ENCODE data around the gene SCNN1B. TPM values are rescaled to one million over a fixed set of nuclear protein-coding genes. Genes with fewer than 3 reads are reported as not detected.
A peak's percentile ranks its signal among the peaks of the same experiment; 100 is the strongest.
"Not testable (repeated sequence)": the region's sequence is repeated elsewhere in the genome, so short reads cannot be mapped to it uniquely, and the experiment has no call there.

Gene SCNN1B
- total RNA-seq, 2 donors from 2014 or later: not detected

DNA sequence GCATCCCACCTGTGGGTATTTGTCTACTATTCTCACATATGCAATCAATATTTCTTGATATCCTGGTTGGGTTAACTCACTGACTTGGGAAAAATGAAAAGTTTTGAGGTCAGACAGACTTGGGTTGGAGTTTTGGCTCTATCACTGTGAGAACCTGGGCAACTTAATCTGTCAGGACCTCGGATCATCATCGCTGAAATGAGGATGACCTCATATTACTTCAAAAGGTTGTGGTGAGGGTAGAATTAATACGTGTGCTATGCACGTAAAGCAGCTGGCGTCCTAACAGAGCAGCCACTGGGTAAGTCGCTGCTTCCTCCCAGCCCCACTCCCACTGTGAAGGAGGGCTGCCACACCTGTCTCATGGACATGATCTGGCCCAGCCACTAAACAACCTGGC is 93.6 kb downstream of the SCNN1B start:
- H3K4me3 ChIP-seq (ENCODE audit: low read length): no peak overlapping the region
- no peak for DNase-seq
- TF ChIP-seq, protein P1, sequence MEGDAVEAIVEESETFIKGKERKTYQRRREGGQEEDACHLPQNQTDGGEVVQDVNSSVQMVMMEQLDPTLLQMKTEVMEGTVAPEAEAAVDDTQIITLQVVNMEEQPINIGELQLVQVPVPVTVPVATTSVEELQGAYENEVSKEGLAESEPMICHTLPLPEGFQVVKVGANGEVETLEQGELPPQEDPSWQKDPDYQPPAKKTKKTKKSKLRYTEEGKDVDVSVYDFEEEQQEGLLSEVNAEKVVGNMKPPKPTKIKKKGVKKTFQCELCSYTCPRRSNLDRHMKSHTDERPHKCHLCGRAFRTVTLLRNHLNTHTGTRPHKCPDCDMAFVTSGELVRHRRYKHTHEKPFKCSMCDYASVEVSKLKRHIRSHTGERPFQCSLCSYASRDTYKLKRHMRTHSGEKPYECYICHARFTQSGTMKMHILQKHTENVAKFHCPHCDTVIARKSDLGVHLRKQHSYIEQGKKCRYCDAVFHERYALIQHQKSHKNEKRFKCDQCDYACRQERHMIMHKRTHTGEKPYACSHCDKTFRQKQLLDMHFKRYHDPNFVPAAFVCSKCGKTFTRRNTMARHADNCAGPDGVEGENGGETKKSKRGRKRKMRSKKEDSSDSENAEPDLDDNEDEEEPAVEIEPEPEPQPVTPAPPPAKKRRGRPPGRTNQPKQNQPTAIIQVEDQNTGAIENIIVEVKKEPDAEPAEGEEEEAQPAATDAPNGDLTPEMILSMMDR (conservative IDR thresholded peaks at IDR 0.05): no peak
- Mint-ChIP-seq H3K36me3 (ENCODE audit: low read depth) (peaks cover 60% of the 10 kb centered on the region), H3K9me3 (no peaks in the 10 kb centered on the region), H3K4me1 (peaks cover 17% of the 10 kb centered on the region), H3K27me3 (ENCODE audit: insufficient read depth) (no peaks in the 10 kb centered on the region), H3K27ac (no peak overlapping the region), H3K4me3 (no peak overlapping the region)
- no peak overlapping the region for H3K27ac ChIP-seq (ENCODE audit: low read depth, low read length)
- 80 to 96% methylated on average over 2 to 6 of the region's 6 CpGs for WGBS, 2 experiments (ENCODE audit: insufficient coverage in 1 of 2, insufficient read length in 1 of 2)
- H3K27me3 ChIP-seq (ENCODE audit: control insufficient read depth, insufficient read depth, low read length, poor library complexity, severe bottlenecking): no peaks in the 10 kb centered on the region
- H3K36me3 ChIP-seq (ENCODE audit: control insufficient read depth, insufficient read depth, low read length): peaks cover 36% of the 10 kb centered on the region
- H3K9ac ChIP-seq (ENCODE audit: extremely low read depth, low read length, poor library complexity, severe bottlenecking): no peak overlapping the region
- no peaks in the 10 kb centered on the region for H3K4me1 ChIP-seq (ENCODE audit: control insufficient read depth, insufficient read depth, low read length)
- H3K9me3 ChIP-seq (ENCODE audit: control insufficient read depth, low read length): no peaks in the 10 kb centered on the region

DNA sequence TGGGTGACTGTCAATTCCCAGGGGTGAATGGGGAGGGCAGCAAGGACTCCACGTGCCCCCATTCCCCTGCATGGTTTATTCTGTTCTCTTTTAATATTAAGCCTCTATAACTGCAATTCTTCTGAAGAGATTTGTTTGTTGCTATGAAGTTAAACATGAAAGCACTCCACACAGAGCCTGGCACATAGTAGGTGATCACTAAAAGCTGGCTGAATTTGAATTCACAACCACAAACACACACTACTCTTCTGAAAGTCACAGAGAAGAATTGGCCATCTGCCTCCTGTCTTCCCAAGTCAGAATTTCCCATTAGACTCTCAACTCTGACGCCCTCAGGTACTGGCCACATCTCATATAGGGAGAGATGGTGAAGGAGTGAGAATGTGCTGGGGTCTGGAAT is 95.4 kb downstream of the SCNN1B start:
- WGBS, 2 experiments (ENCODE audit: insufficient coverage in 1 of 2, insufficient read length in 1 of 2): 100% methylated on average over 1 of the region's 2 CpGs; no CpG with 5 or more reads in 1 of the 2 experiments
- DNase-seq: no peak
- H3K9me3 Mint-ChIP-seq: no peaks in the 10 kb centered on the region
- TF ChIP-seq, protein P1 (conservative IDR thresholded peaks at IDR 0.05): no peak
- no peaks in the 10 kb centered on the region for H3K27me3 Mint-ChIP-seq (ENCODE audit: insufficient read depth)
- Histone ChIP-seq H3K9ac (ENCODE audit: extremely low read depth, low read length, poor library complexity, severe bottlenecking) (no peak overlapping the region), H3K4me3 (ENCODE audit: low read length) (no peak overlapping the region), H3K4me1 (ENCODE audit: control insufficient read depth, insufficient read depth, low read length) (no peaks in the 10 kb centered on the region), H3K27me3 (ENCODE audit: control insufficient read depth, insufficient read depth, low read length, poor library complexity, severe bottlenecking) (no peaks in the 10 kb centered on the region), H3K36me3 (ENCODE audit: control insufficient read depth, insufficient read depth, low read length) (peaks cover 36% of the 10 kb centered on the region), H3K27ac (ENCODE audit: low read depth, low read length) (no peak overlapping the region), H3K9me3 (ENCODE audit: control insufficient read depth, low read length) (no peaks in the 10 kb centered on the region)
- H3K36me3 Mint-ChIP-seq (ENCODE audit: low read depth): peaks cover 51% of the 10 kb centered on the region
- no peak overlapping the region for H3K4me3 Mint-ChIP-seq
- H3K27ac Mint-ChIP-seq: no peak overlapping the region
- peaks cover 22% of the 10 kb centered on the region for H3K4me1 Mint-ChIP-seq

DNA sequence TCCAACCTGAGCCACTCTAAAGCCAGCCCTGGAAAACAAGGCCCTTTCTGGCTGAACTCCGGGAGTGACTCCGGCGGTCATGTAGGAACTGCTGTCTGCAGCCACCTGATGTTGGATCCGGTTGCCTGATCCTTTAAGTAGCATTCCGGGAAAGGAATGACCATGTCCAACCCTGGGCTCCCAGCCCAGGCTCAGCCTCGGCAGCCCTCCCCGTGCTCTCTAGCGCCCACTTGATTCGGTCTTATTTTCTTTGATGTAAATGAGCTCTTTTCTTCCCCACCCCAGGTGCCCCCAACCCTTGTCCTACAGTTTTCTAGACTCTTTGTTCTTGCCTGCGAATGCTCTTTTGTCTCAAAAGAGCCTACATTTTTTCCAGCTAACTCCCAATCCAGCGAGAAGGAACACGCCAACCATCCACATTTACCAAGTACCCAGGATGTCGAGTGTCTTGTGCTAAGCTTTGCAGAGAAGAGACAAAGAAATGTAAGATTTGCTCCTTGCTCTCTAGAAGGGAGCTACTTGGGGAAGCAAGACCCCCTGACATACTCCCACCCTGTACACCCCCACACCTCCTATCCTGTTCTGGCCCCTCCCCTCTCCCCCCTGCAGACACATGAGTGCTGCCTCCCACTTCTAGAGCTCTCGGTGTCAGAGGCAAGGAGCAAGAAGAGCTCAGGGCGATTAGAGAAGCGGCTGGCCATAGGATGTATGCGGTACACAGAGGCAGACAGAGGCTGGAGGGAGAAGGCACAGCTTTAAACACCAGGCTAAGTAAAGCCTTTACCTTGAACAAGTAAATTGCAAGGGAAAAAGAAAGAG is 97.1 kb downstream of the SCNN1B start:
- TF ChIP-seq, protein P1 (conservative IDR thresholded peaks at IDR 0.05): peak; percentile 63
- Histone ChIP-seq H3K9me3 (ENCODE audit: control insufficient read depth, low read length) (no peaks in the 10 kb centered on the region), H3K9ac (ENCODE audit: extremely low read depth, low read length, poor library complexity, severe bottlenecking) (no peak overlapping the region), H3K27me3 (ENCODE audit: control insufficient read depth, insufficient read depth, low read length, poor library complexity, severe bottlenecking) (no peaks in the 10 kb centered on the region), H3K4me3 (ENCODE audit: low read length) (no peak overlapping the region), H3K4me1 (ENCODE audit: control insufficient read depth, insufficient read depth, low read length) (no peaks in the 10 kb centered on the region), H3K36me3 (ENCODE audit: control insufficient read depth, insufficient read depth, low read length) (peaks cover 43% of the 10 kb centered on the region), H3K27ac (ENCODE audit: low read depth, low read length) (peak overlapping the region; percentile 96)
- peak; percentile 89 for DNase-seq
- Mint-ChIP-seq H3K4me3 (no peak overlapping the region), H3K4me1 (peaks cover 22% of the 10 kb centered on the region), H3K27me3 (ENCODE audit: insufficient read depth) (no peaks in the 10 kb centered on the region), H3K36me3 (ENCODE audit: low read depth) (peaks cover 54% of the 10 kb centered on the region), H3K9me3 (no peaks in the 10 kb centered on the region), H3K27ac (peak overlapping the region; percentile 52)
- 20 to 48% methylated on average over 13 to 17 of the region's 17 CpGs for WGBS, 2 experiments (ENCODE audit: insufficient coverage in 1 of 2, insufficient read length in 1 of 2)

DNA sequence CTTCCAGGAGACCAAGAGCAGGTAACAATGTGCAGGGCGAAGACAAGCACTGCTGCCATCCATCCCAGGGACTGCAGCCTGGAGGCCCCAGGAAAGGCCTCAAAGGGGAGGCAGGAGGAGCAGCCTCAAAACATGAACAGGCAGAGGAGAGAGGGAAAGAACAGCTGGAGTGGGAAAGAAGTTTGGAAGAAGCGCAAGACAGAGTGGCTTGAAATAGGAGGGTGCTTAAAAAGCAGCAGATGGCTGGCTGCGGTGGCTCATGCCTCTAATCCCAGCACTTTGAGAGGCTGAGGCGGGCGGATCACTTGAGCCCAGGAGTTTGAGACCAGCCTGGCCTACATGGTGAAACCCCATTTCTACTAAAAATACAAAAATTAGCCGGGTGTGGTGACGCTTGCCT is 98.3 kb downstream of the SCNN1B start:
- Mint-ChIP-seq H3K36me3 (ENCODE audit: low read depth) (peaks cover 48% of the 10 kb centered on the region), H3K4me1 (peaks cover 22% of the 10 kb centered on the region)
- not testable (repeated sequence) for H3K9me3 ChIP-seq (ENCODE audit: control insufficient read depth, low read length); H3K27me3 ChIP-seq (ENCODE audit: control insufficient read depth, insufficient read depth, low read length, poor library complexity, severe bottlenecking); H3K9me3 Mint-ChIP-seq; H3K4me3 ChIP-seq (ENCODE audit: low read length); DNase-seq; H3K9ac ChIP-seq (ENCODE audit: extremely low read depth, low read length, poor library complexity, severe bottlenecking); H3K4me3 Mint-ChIP-seq; H3K27me3 Mint-ChIP-seq (ENCODE audit: insufficient read depth); H3K4me1 ChIP-seq (ENCODE audit: control insufficient read depth, insufficient read depth, low read length); H3K27ac Mint-ChIP-seq
- Histone ChIP-seq H3K27ac (ENCODE audit: low read depth, low read length) (peak overlapping the region; percentile 96), H3K36me3 (ENCODE audit: control insufficient read depth, insufficient read depth, low read length) (peaks cover 44% of the 10 kb centered on the region)
- WGBS, 2 experiments (ENCODE audit: insufficient coverage in 1 of 2, insufficient read length in 1 of 2): 93 to 95% methylated on average over 7 of the region's 7 CpGs
